MM.1S (cell line): ENCODE data around the gene TRIM54.

Experiments
- EZH2 ChIP-seq: fragments of 300-600 bp; sonication (generic); optimal IDR thresholded peaks from 2 replicates; pipeline ENCODE3; 2017; ENCODE audit warnings: low read depth, mild to moderate bottlenecking, antibody characterized with exemption, low read length, mixed read lengths
- EZH2phosphoT487 ChIP-seq: fragments of 300-600 bp; sonication (generic); IDR thresholded peaks from 2 replicates; pipeline ENCODE4 v1.6.1; 2018; ENCODE audit warnings: antibody characterized with exemption, low read length
- TF ChIP-seq, protein P1 (sequence below): fragments of 300-600 bp; sonication (generic); IDR thresholded peaks from 2 replicates; pipeline ENCODE4 v1.5.1; 2016; ENCODE audit warnings: antibody characterized with exemption, low read length, mixed read lengths

DNA sequence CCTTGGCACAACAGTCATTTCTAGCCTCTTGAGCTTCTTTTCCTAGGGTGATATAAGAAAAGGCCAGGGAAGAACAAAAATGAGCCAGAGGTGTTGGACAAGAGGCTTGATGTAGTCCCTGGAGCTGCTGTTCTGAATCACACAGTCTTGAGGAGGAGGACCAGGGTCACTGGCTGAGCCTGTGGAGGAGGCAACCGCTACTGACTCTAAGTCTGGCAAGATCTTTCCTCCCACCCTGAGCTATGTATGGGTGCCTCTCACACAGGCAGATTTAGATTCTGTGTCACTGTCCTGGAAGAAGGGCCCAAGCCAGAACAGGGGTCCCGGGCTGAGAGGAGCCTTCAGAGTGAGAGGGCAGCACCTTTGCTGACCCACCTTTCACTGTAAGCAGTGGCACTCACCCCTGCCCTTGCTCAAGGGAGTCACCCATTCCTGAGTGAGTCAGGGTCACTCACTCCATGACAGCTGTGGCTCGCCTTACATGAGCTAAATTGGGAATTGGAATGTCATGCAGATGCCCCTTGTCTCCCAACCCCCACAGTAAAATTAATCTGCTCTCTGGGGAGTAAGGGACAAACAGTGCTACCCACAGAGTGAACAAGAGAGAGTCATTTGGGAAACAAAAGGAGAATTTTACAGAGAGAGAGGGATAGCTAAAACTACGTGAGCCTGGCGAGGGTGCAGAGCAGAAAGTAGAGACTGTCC is at the start of gene TRIM54:
- TF ChIP-seq, protein P1, sequence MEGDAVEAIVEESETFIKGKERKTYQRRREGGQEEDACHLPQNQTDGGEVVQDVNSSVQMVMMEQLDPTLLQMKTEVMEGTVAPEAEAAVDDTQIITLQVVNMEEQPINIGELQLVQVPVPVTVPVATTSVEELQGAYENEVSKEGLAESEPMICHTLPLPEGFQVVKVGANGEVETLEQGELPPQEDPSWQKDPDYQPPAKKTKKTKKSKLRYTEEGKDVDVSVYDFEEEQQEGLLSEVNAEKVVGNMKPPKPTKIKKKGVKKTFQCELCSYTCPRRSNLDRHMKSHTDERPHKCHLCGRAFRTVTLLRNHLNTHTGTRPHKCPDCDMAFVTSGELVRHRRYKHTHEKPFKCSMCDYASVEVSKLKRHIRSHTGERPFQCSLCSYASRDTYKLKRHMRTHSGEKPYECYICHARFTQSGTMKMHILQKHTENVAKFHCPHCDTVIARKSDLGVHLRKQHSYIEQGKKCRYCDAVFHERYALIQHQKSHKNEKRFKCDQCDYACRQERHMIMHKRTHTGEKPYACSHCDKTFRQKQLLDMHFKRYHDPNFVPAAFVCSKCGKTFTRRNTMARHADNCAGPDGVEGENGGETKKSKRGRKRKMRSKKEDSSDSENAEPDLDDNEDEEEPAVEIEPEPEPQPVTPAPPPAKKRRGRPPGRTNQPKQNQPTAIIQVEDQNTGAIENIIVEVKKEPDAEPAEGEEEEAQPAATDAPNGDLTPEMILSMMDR = no peak
- TF ChIP-seq EZH2 (no peak), EZH2phosphoT487 (no peak)
